Smooth muscle cell (in vitro differentiated cells): ENCODE results near the gene LSM12. TPM values are rescaled to one million over a fixed set of nuclear protein-coding genes. Genes with fewer than 3 reads are reported as not detected.

ENCODE experiments used
- DNase-seq: peaks from one replicate; lab custom pipeline; 2025; ENCODE audit not compliant: unreplicated experiment; lab: John Stamatoyannopoulos, UW
- H2AFZ ChIP-seq: fragments of 200-600 bp; sonication (generic); 2 replicates; pipeline ENCODE4 v1.6.0; 2016; ENCODE audit warnings: antibody characterized with exemption, low read depth, mild to moderate bottlenecking
- H3F3A ChIP-seq: fragments of 200-600 bp; sonication (generic); 2 replicates; pipeline ENCODE4 v1.6.0; 2017; ENCODE audit warnings: antibody characterized with exemption, low read depth
- H3K27ac ChIP-seq: fragments of 200-600 bp; sonication (generic); 2 replicates; pipeline ENCODE4 v1.5.1; 2016; ENCODE audit warnings: low read depth, mild to moderate bottlenecking
- H3K27me3 ChIP-seq: fragments of 200-600 bp; sonication (generic); 2 replicates; pipeline ENCODE4 v1.6.1; 2016; ENCODE audit warnings: low read depth, mild to moderate bottlenecking
- H3K36me3 ChIP-seq: fragments of 200-600 bp; sonication (generic); 2 replicates; pipeline ENCODE4 v1.5.1; 2016; ENCODE audit warnings: low read depth
- H3K4me1 ChIP-seq: fragments of 200-600 bp; sonication (generic); 2 replicates; pipeline ENCODE4 v1.5.1; 2016; ENCODE audit warnings: low read depth
- H3K4me2 ChIP-seq: fragments of 200-600 bp; sonication (generic); 2 replicates; pipeline ENCODE4 v1.6.0; 2016; ENCODE audit warnings: mild to moderate bottlenecking
- H3K4me3 ChIP-seq: fragments of 200-600 bp; sonication (generic); 2 replicates; pipeline ENCODE4 v1.5.1; 2016; ENCODE audit warnings: mild to moderate bottlenecking
- H3K79me2 ChIP-seq: fragments of 200-600 bp; sonication (generic); 2 replicates; pipeline ENCODE4 v1.6.0; 2016; ENCODE audit warnings: low read depth, mild to moderate bottlenecking
- H3K9ac ChIP-seq: fragments of 200-600 bp; sonication (generic); 2 replicates; pipeline ENCODE4 v1.6.0; 2016; ENCODE audit warnings: low read depth
- H3K9me3 ChIP-seq: fragments of 200-600 bp; sonication (generic); replicated peaks from 2 replicates; pipeline ENCODE4 v1.5.1; 2016; ENCODE audit warnings: low read depth
- H4K20me1 ChIP-seq: fragments of 200-600 bp; sonication (generic); 2 replicates; pipeline ENCODE4 v1.6.0; 2016; ENCODE audit warnings: low read depth
- CTCF ChIP-seq: fragments of 200-600 bp; sonication (generic); IDR thresholded peaks from 2 replicates; pipeline ENCODE4 v1.5.1; 2017; ENCODE audit warnings: borderline replicate concordance, mild to moderate bottlenecking, antibody characterized with exemption; ENCODE audit not compliant: insufficient read depth, poor library complexity, severe bottlenecking
- WGBS: methylation state at CpG from one replicate; pipeline ENCODE4 v1.1.7; 2016; ENCODE audit warnings: low lambda C conversion rate; 5-methylcytosine and 5-hydroxymethylcytosine counted together
- polyA plus RNA-seq: library from polyadenylated mRNA; unstranded; fragments of >200 nt; fragmentation: Nextera tagmentation; extraction: Ambion mirVana; gene quantifications from 2 replicates; pipeline ENCODE4 v1.2.1, GENCODE V29; 2016
- total RNA-seq: library from RNA; depleted of rRNA; stranded (reverse); fragments of >200 nt; gene quantifications from 2 replicates; pipeline ENCODE4 v1.2.3, GENCODE V29; 2014

LSM12 gene
- total and polyA plus RNA-seq, 2 experiments from 2014 or later: 42.3 to 52.0 TPM

- H3K79me2 ChIP-seq: peaks cover 7% of the 10 kb centered on the region
- no peak overlapping the region for H3K27ac ChIP-seq
- H3K36me3 ChIP-seq: no peaks in the 10 kb centered on the region
- TF ChIP-seq CTCF: no peak
- H3F3A ChIP-seq: peaks cover 5% of the 10 kb centered on the region
- H2AFZ ChIP-seq: no peak overlapping the region
- no peak overlapping the region for H3K9ac ChIP-seq
- no peaks in the 10 kb centered on the region for H4K20me1 ChIP-seq
- H3K4me1 ChIP-seq: peaks cover 15% of the 10 kb centered on the region
- no peak overlapping the region for H3K4me3 ChIP-seq
- no peaks in the 10 kb centered on the region for H3K9me3 ChIP-seq
- H3K27me3 ChIP-seq: no peaks in the 10 kb centered on the region
- no peak overlapping the region for H3K4me2 ChIP-seq
- 97% methylated on average over 14 of the region's 14 CpGs for WGBS
- DNase-seq: no peak
Measured at GRCh38 chr17:44012874-44013273, 53.6 kb downstream of the LSM12 start.

- peaks cover 5% of the 10 kb centered on the region for H3F3A ChIP-seq
- 69% methylated on average over 3 of the region's 3 CpGs for WGBS
- peaks cover 7% of the 10 kb centered on the region for H3K79me2 ChIP-seq
- DNase-seq: no peak
- H3K27me3 ChIP-seq: no peaks in the 10 kb centered on the region
- no peak for TF ChIP-seq CTCF
- no peaks in the 10 kb centered on the region for H3K36me3 ChIP-seq
- H3K9me3 ChIP-seq: no peaks in the 10 kb centered on the region
- no peak overlapping the region for H3K9ac ChIP-seq
- no peak overlapping the region for H3K4me2 ChIP-seq
- peaks cover 20% of the 10 kb centered on the region for H3K4me1 ChIP-seq
- no peak overlapping the region for H2AFZ ChIP-seq
- no peak overlapping the region for H3K27ac ChIP-seq
- no peaks in the 10 kb centered on the region for H4K20me1 ChIP-seq
- H3K4me3 ChIP-seq: no peak overlapping the region
Measured at GRCh38 chr17:44012391-44012790, 54.1 kb downstream of the LSM12 start.

- TF ChIP-seq CTCF: no peak
- no peak for DNase-seq
- Histone ChIP-seq H3K4me2 (no peak overlapping the region), H3K27me3 (no peaks in the 10 kb centered on the region), H3K27ac (no peak overlapping the region), H2AFZ (no peak overlapping the region), H3K4me1 (peaks cover 22% of the 10 kb centered on the region), H3K9ac (no peak overlapping the region), H3K9me3 (no peaks in the 10 kb centered on the region), H3K36me3 (no peaks in the 10 kb centered on the region), H3K79me2 (peaks cover 7% of the 10 kb centered on the region), H4K20me1 (no peaks in the 10 kb centered on the region), H3F3A (peaks cover 5% of the 10 kb centered on the region), H3K4me3 (no peak overlapping the region)
- WGBS: 95% methylated on average over 9 of the region's 9 CpGs
Measured at GRCh38 chr17:44011876-44012275, 54.6 kb downstream of the LSM12 start.

- 53% methylated on average over 4 of the region's 4 CpGs for WGBS
- TF ChIP-seq CTCF: no peak
- no peak overlapping the region for H3K27ac ChIP-seq
- no peaks in the 10 kb centered on the region for H3K9me3 ChIP-seq
- no peak overlapping the region for H3K4me3 ChIP-seq
- H4K20me1 ChIP-seq: no peaks in the 10 kb centered on the region
- peaks cover 1% of the 10 kb centered on the region for H3F3A ChIP-seq
- no peak overlapping the region for H3K9ac ChIP-seq
- H3K4me1 ChIP-seq: peaks cover 23% of the 10 kb centered on the region
- H3K79me2 ChIP-seq: peaks cover 7% of the 10 kb centered on the region
- H2AFZ ChIP-seq: no peak overlapping the region
- H3K36me3 ChIP-seq: no peaks in the 10 kb centered on the region
- H3K27me3 ChIP-seq: peaks cover 1% of the 10 kb centered on the region
- no peak for DNase-seq
- no peak overlapping the region for H3K4me2 ChIP-seq
Measured at GRCh38 chr17:44010966-44011647, 55.4 kb downstream of the LSM12 start.
